ENCODE results near the gene NR1I3. TPM values are rescaled to one million over a fixed set of nuclear protein-coding genes. Genes with fewer than 3 reads are reported as not detected.
"Not testable (repeated sequence)": the region's sequence is repeated elsewhere in the genome, so short reads cannot be mapped to it uniquely, and the experiment has no call there.

The NR1I3 gene
- total RNA-seq, 1 experiment from 2014 or later, result not detected

GRCh38 chr1:161250100-161250499 lies 12.1 kb upstream of the NR1I3 start:
- DNase-seq (ENCODE audit: low read depth), result not testable (repeated sequence)

GRCh38 chr1:161244888-161245287 lies 6.9 kb upstream of the NR1I3 start:
- DNase-seq (ENCODE audit: low read depth), result no peak

GRCh38 chr1:161242313-161242712 lies 4.3 kb upstream of the NR1I3 start:
- DNase-seq (ENCODE audit: low read depth), result no peak

- no peak for DNase-seq (ENCODE audit: low read depth)
These were observed 3.7 kb upstream of the NR1I3 start for GRCh38 chr1:161241682-161242081.

- no peak for DNase-seq (ENCODE audit: low read depth)
These were observed 1.8 kb downstream of the NR1I3 start for GRCh38 chr1:161235957-161236775.

GRCh38 chr1:161233102-161233501 lies 4.9 kb downstream of the NR1I3 start:
- DNase-seq (ENCODE audit: low read depth), result no peak

GRCh38 chr1:161230762-161231161 lies 7.2 kb downstream of the NR1I3 start:
- no peak for DNase-seq (ENCODE audit: low read depth)

GRCh38 chr1:161229896-161230295 lies 8.1 kb downstream of the NR1I3 start:
- no peak for DNase-seq (ENCODE audit: low read depth)

- DNase-seq (ENCODE audit: low read depth), result no peak
These were observed 10.0 kb downstream of the NR1I3 start for GRCh38 chr1:161228032-161228431.

GRCh38 chr1:161227196-161227871 lies 10.7 kb downstream of the NR1I3 start:
- peak; percentile 73 for DNase-seq (ENCODE audit: low read depth)

- DNase-seq (ENCODE audit: low read depth), result no peak
These were observed 11.2 kb downstream of the NR1I3 start for GRCh38 chr1:161226759-161227158.

- peak; percentile 27 for DNase-seq (ENCODE audit: low read depth)
These were observed 11.7 kb downstream of the NR1I3 start for GRCh38 chr1:161226320-161226711.

GRCh38 chr1:161225534-161226319 lies 12.3 kb downstream of the NR1I3 start, which contains the start of gene TOMM40L:
TOMM40L (plus strand) TSS chr1:161226060; CDS start chr1:161226490, 430 bp downstream.
- DNase-seq (ENCODE audit: low read depth), result peak; percentile 97

- no peak for DNase-seq (ENCODE audit: low read depth)
These were observed 12.8 kb downstream of the NR1I3 start for GRCh38 chr1:161225178-161225533.

GRCh38 chr1:161224695-161225087 lies 13.3 kb downstream of the NR1I3 start:
- DNase-seq (ENCODE audit: low read depth), result not testable (repeated sequence)

- DNase-seq (ENCODE audit: low read depth), result no peak
These were observed 14.0 kb downstream of the NR1I3 start for GRCh38 chr1:161223805-161224694.

GRCh38 chr1:161222175-161223019 lies 15.6 kb downstream of the NR1I3 start:
- no peak for DNase-seq (ENCODE audit: low read depth)

GRCh38 chr1:161220002-161220401 lies 18.0 kb downstream of the NR1I3 start:
- DNase-seq (ENCODE audit: low read depth), result no peak

- no peak for DNase-seq (ENCODE audit: low read depth)
These were observed 18.7 kb downstream of the NR1I3 start for GRCh38 chr1:161219078-161219892.
